Liver (tissue), 9 donors: ENCODE measurements around the gene GTF2E1. TPM values are rescaled to one million over a fixed set of nuclear protein-coding genes. Genes with fewer than 3 reads are reported as not detected.
A peak's percentile ranks its signal among the peaks of the same experiment; 100 is the strongest.

Source experiments
- DNase-seq: peaks from one replicate; pipeline ENCODE4 v3.0.0-alpha.2; 2017; ENCODE audit warnings: low spot score
- H3K27ac ChIP-seq, 2 donors: one replicate each; pipeline ENCODE4 v1.7.0; 2013; ENCODE audit warnings: inconsistent platforms in 2 of 2, low read length in 2 of 2, control low read depth in 1 of 2, low read depth in 1 of 2, mild to moderate bottlenecking in 1 of 2
- H3K27me3 ChIP-seq, 4 donors: one replicate each; pipeline versions ENCODE4 v1.6.1 to v1.7.0; 2013; ENCODE audit warnings: low read length in 3 of 4, inconsistent platforms in 1 of 4, mild to moderate bottlenecking in 1 of 4, moderate library complexity in 1 of 4; ENCODE audit not compliant: control insufficient read depth in 4 of 4, insufficient read depth in 4 of 4
- H3K36me3 ChIP-seq, 4 donors: one replicate each; pipeline versions ENCODE4 v1.6.1 to v1.7.0; 2013; ENCODE audit warnings: low read length in 3 of 4, mild to moderate bottlenecking in 3 of 4, low read depth in 1 of 4, moderate library complexity in 1 of 4; ENCODE audit not compliant: control insufficient read depth in 4 of 4, insufficient read depth in 3 of 4
- H3K4me1 ChIP-seq, 4 donors: one replicate each; pipeline versions ENCODE4 v1.6.1 to v1.7.0; 2013; ENCODE audit warnings: low read length in 3 of 4, mild to moderate bottlenecking in 3 of 4, moderate library complexity in 1 of 4; ENCODE audit not compliant: control insufficient read depth in 4 of 4, insufficient read depth in 4 of 4
- H3K4me3 ChIP-seq, 3 donors: one replicate each; pipeline versions ENCODE4 v1.6.1 to v1.7.0; 2013; ENCODE audit warnings: low read length in 3 of 3, control low read depth in 1 of 3, low read depth in 1 of 3, mild to moderate bottlenecking in 1 of 3
- H3K9ac ChIP-seq, 2 donors: one replicate each; pipeline ENCODE4 v1.7.0; 2013; ENCODE audit warnings: low read length in 2 of 2, mild to moderate bottlenecking in 2 of 2, moderate library complexity in 2 of 2, control low read depth in 1 of 2, low read depth in 1 of 2
- H3K9me3 ChIP-seq, 4 donors: one replicate each; pipeline versions ENCODE4 v1.6.1 to v1.7.0; 2013; ENCODE audit warnings: low read length in 3 of 4; ENCODE audit not compliant: control insufficient read depth in 4 of 4
- ATF3 ChIP-seq: IDR thresholded peaks from 2 replicates; pipeline ENCODE4 v1.6.1; 2016; ENCODE audit warnings: antibody characterized with exemption
- CTCF ChIP-seq: fragments of 150-350 bp; IDR thresholded peaks from 2 replicates; pipeline ENCODE4 v1.5.1; 2017; ENCODE audit warnings: improper control_type of control experiment, low read depth, low read length; ENCODE audit not compliant: missing input control
- EGR1 ChIP-seq, 2 donors: IDR thresholded peaks; 2 replicates each; pipeline ENCODE4 v1.6.1; 2016 to 2018; ENCODE audit warnings: antibody characterized with exemption in 2 of 2, low read depth in 2 of 2
- FOXA1 ChIP-seq: IDR thresholded peaks from 2 replicates; pipeline ENCODE4 v1.6.1; 2016; ENCODE audit warnings: antibody characterized with exemption
- FOXA2 ChIP-seq: IDR thresholded peaks from 2 replicates; pipeline ENCODE4 v1.6.1; 2016; ENCODE audit warnings: antibody characterized with exemption
- GABPA ChIP-seq, 2 donors: IDR thresholded peaks in 1 of 2; conservative IDR thresholded peaks in 1 of 2; 2 replicates each; pipeline ENCODE4 v1.6.1; 2016; ENCODE audit warnings: antibody characterized with exemption in 2 of 2, mild to moderate bottlenecking in 1 of 2, moderate library complexity in 1 of 2
- HNF4A ChIP-seq, 2 donors: conservative IDR thresholded peaks; 2 replicates each; pipeline ENCODE4 v1.6.1; 2016; ENCODE audit warnings: antibody characterized with exemption in 2 of 2, mild to moderate bottlenecking in 2 of 2
- HNF4G ChIP-seq: IDR thresholded peaks from 2 replicates; pipeline ENCODE4 v1.6.1; 2016; ENCODE audit warnings: antibody characterized with exemption
- JUND ChIP-seq, 2 donors: IDR thresholded peaks; 2 replicates each; pipeline ENCODE4 v1.6.1; 2016; ENCODE audit warnings: antibody characterized with exemption in 2 of 2
- MAX ChIP-seq: IDR thresholded peaks from 2 replicates; pipeline ENCODE4 v1.6.1; 2016; ENCODE audit warnings: antibody characterized with exemption
- NR2F2 ChIP-seq: IDR thresholded peaks from 2 replicates; pipeline ENCODE4 v1.6.1; 2016; ENCODE audit warnings: antibody characterized with exemption
- RAD21 ChIP-seq, 2 donors: IDR thresholded peaks; 2 replicates each; pipeline ENCODE4 v1.6.1; 2016; ENCODE audit warnings: antibody characterized with exemption in 2 of 2, mild to moderate bottlenecking in 2 of 2
- RXRA ChIP-seq, 2 donors: IDR thresholded peaks; 2 replicates each; pipeline ENCODE4 v1.6.1; 2017 to 2018; ENCODE audit warnings: antibody characterized with exemption in 2 of 2, mild to moderate bottlenecking in 1 of 2
- SP1 ChIP-seq: IDR thresholded peaks from 2 replicates; pipeline ENCODE4 v1.6.1; 2018; ENCODE audit warnings: antibody characterized with exemption, mild to moderate bottlenecking
- TAF1 ChIP-seq: conservative IDR thresholded peaks from 2 replicates; pipeline ENCODE4 v1.6.1; 2016; ENCODE audit warnings: antibody characterized with exemption, mild to moderate bottlenecking
- YY1 ChIP-seq: IDR thresholded peaks from 2 replicates; pipeline ENCODE4 v1.6.1; 2016; ENCODE audit warnings: antibody characterized with exemption, mild to moderate bottlenecking
- WGBS: extraction: QIAGEN DNeasy Blood & Tissue Kit; methylation state at CpG from one replicate; pipeline ENCODE4 v1.1.7; 2013; 5-methylcytosine and 5-hydroxymethylcytosine counted together
- polyA plus RNA-seq, 2 donors: library from polyadenylated mRNA; stranded (reverse) in 1 of 2; unstranded in 1 of 2; fragments of 200-250 nt in 1 of 2; fragments of >200 nt in 1 of 2; fragmentation: Nextera tagmentation in 1 of 2; extraction: Ambion mirVana in 1 of 2; gene quantifications; one replicate each; pipeline versions ENCODE4 v1.2.1 to v1.2.3, GENCODE V29; 2013 to 2015
- total RNA-seq, 2 donors: library from RNA; depleted of rRNA; stranded (reverse); fragments of >200 nt; gene quantifications; one replicate each; pipeline ENCODE4 v1.2.3, GENCODE V29; 2014
- TF ChIP-seq, protein P1 (sequence below): IDR thresholded peaks from 2 replicates; pipeline ENCODE4 v1.6.1; 2016; ENCODE audit warnings: antibody characterized with exemption, mild to moderate bottlenecking
- TF ChIP-seq, protein P2 (sequence below): IDR thresholded peaks from 2 replicates; pipeline ENCODE4 v1.6.1; 2016; ENCODE audit warnings: antibody characterized with exemption
- donor health status: healthy.
- donor health status: healthy.
- donor health status: healthy.
- donor health status: healthy.
- donor health status: healthy.

The GTF2E1 gene
- total and polyA plus RNA-seq, 4 donors = 2.3 to 9.5 (median 3.9) TPM

DNA sequence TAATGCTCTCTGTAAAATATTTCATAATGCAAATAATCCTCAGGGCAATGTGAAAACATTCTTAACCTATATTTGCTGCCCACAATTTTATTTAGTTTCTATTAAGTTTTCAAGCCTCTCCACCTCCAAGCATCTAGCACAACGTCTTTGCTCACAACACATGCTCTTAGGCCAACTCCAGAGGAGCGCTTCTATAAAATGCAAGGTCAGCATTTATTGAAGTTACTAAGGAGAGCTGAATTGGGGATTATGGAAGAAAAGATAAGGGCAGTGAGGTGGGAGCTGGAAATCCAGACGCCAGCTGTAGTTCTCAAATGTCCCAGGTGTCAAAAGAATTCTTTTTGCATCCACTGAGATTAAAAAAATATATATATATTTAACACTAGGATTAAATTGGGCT lies 1.2 kb upstream of the GTF2E1 start:
- peaks cover 0 to 4% (median 0%) of the 10 kb centered on the region in 4 donors for H3K36me3 ChIP-seq
- TF ChIP-seq YY1 = no peak
- TF ChIP-seq ATF3 = no peak
- TF ChIP-seq FOXA2 = no peak
- 70% methylated on average over 3 of the region's 3 CpGs for WGBS
- no peaks in the 10 kb centered on the region for H3K27me3 ChIP-seq
- peak overlapping the region in 2 of 3 donors; percentile 80 to 88 for H3K4me3 ChIP-seq
- DNase-seq = no peak
- H3K9ac ChIP-seq = peak overlapping the region in 1 of 2 donors; percentile 91
- H3K4me1 ChIP-seq = peaks cover 2 to 16% (median 14%) of the 10 kb centered on the region in 4 donors
- no peak overlapping the region for H3K27ac ChIP-seq
- H3K9me3 ChIP-seq = no peaks in the 10 kb centered on the region

GRCh38 chr3:120741837-120742197 lies 727 bp upstream of the GTF2E1 start:
- DNase-seq = no peak
- H3K9ac ChIP-seq = peak overlapping the region; percentile 64 to 91
- no peak for TF ChIP-seq TAF1
- TF ChIP-seq JUND (IDR thresholded peaks at IDR 0.05) = no peak
- TF ChIP-seq, protein P1, sequence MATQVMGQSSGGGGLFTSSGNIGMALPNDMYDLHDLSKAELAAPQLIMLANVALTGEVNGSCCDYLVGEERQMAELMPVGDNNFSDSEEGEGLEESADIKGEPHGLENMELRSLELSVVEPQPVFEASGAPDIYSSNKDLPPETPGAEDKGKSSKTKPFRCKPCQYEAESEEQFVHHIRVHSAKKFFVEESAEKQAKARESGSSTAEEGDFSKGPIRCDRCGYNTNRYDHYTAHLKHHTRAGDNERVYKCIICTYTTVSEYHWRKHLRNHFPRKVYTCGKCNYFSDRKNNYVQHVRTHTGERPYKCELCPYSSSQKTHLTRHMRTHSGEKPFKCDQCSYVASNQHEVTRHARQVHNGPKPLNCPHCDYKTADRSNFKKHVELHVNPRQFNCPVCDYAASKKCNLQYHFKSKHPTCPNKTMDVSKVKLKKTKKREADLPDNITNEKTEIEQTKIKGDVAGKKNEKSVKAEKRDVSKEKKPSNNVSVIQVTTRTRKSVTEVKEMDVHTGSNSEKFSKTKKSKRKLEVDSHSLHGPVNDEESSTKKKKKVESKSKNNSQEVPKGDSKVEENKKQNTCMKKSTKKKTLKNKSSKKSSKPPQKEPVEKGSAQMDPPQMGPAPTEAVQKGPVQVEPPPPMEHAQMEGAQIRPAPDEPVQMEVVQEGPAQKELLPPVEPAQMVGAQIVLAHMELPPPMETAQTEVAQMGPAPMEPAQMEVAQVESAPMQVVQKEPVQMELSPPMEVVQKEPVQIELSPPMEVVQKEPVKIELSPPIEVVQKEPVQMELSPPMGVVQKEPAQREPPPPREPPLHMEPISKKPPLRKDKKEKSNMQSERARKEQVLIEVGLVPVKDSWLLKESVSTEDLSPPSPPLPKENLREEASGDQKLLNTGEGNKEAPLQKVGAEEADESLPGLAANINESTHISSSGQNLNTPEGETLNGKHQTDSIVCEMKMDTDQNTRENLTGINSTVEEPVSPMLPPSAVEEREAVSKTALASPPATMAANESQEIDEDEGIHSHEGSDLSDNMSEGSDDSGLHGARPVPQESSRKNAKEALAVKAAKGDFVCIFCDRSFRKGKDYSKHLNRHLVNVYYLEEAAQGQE = no peak
- TF ChIP-seq GABPA (IDR thresholded peaks at IDR 0.05 in 1 of 2, conservative IDR thresholded peaks at IDR 0.05 in 1 of 2) = no peak
- TF ChIP-seq MAX = no peak
- TF ChIP-seq HNF4G = no peak
- no peak for TF ChIP-seq NR2F2
- TF ChIP-seq FOXA2 = no peak
- no peak for TF ChIP-seq EGR1 (IDR thresholded peaks at IDR 0.05; ENCODE audit: low read depth in 2 of 2)
- TF ChIP-seq FOXA1 = no peak
- no peak for TF ChIP-seq CTCF
- no peak for TF ChIP-seq RAD21 (IDR thresholded peaks at IDR 0.05)
- TF ChIP-seq SP1 = no peak
- TF ChIP-seq, protein P2, sequence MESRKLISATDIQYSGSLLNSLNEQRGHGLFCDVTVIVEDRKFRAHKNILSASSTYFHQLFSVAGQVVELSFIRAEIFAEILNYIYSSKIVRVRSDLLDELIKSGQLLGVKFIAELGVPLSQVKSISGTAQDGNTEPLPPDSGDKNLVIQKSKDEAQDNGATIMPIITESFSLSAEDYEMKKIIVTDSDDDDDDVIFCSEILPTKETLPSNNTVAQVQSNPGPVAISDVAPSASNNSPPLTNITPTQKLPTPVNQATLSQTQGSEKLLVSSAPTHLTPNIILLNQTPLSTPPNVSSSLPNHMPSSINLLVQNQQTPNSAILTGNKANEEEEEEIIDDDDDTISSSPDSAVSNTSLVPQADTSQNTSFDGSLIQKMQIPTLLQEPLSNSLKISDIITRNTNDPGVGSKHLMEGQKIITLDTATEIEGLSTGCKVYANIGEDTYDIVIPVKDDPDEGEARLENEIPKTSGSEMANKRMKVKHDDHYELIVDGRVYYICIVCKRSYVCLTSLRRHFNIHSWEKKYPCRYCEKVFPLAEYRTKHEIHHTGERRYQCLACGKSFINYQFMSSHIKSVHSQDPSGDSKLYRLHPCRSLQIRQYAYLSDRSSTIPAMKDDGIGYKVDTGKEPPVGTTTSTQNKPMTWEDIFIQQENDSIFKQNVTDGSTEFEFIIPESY = no peak
- TF ChIP-seq YY1 = no peak
- TF ChIP-seq HNF4A (conservative IDR thresholded peaks at IDR 0.05) = no peak
- TF ChIP-seq ATF3 = no peak
- TF ChIP-seq RXRA (IDR thresholded peaks at IDR 0.05) = no peak
- H3K4me3 ChIP-seq = peak overlapping the region; percentile 80 to 89 (median 88)
- H3K9me3 ChIP-seq = no peaks in the 10 kb centered on the region
- H3K27ac ChIP-seq = peak overlapping the region; percentile 89 to 95
- WGBS = 8% methylated on average over 10 of the region's 10 CpGs
- H3K4me1 ChIP-seq = peaks cover 2 to 16% (median 14%) of the 10 kb centered on the region in 4 donors
- H3K27me3 ChIP-seq = no peaks in the 10 kb centered on the region
- H3K36me3 ChIP-seq = peaks cover 0 to 4% (median 0%) of the 10 kb centered on the region in 4 donors
